LNCAP (cell line): ENCODE results near the gene PRR5L.

Experiments used
- TF ChIP-seq, protein P1 (sequence below): fragments of 450-650 bp; IDR thresholded peaks from 2 replicates; pipeline ENCODE4 v1.5.1; 2017; ENCODE audit warnings: mild to moderate bottlenecking

Gene PRR5L

DNA sequence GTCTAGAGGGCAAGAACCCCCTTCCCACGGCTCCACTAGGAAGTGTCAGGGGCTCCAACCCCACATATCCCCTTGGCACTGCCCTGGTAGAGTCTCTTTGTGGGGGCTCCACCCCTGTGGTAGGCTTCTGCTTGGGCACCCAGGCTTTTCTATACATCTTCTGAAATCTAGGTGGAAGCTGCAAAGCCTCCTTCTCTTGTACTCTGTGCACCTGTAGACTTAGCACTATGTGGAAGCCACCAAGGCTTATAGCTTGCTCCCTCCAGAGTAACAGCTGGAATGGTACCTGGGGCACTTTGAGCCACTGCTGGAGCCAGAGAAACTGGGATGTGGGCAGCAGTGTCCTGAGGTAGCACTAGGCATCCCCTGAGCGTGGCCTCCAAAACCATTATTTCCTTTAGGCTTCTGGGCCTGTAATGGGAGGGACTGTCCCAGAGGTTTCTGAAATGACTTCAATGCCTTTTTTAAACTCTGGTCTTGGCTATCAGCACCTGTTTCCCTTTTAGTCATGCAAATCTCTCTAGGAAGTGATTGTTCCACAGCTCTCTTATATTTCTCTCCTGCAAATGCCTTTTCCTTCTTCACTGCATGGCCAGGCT is 145.6 kb downstream of the PRR5L start:
- TF ChIP-seq, protein P1, sequence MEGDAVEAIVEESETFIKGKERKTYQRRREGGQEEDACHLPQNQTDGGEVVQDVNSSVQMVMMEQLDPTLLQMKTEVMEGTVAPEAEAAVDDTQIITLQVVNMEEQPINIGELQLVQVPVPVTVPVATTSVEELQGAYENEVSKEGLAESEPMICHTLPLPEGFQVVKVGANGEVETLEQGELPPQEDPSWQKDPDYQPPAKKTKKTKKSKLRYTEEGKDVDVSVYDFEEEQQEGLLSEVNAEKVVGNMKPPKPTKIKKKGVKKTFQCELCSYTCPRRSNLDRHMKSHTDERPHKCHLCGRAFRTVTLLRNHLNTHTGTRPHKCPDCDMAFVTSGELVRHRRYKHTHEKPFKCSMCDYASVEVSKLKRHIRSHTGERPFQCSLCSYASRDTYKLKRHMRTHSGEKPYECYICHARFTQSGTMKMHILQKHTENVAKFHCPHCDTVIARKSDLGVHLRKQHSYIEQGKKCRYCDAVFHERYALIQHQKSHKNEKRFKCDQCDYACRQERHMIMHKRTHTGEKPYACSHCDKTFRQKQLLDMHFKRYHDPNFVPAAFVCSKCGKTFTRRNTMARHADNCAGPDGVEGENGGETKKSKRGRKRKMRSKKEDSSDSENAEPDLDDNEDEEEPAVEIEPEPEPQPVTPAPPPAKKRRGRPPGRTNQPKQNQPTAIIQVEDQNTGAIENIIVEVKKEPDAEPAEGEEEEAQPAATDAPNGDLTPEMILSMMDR, result no peak

DNA sequence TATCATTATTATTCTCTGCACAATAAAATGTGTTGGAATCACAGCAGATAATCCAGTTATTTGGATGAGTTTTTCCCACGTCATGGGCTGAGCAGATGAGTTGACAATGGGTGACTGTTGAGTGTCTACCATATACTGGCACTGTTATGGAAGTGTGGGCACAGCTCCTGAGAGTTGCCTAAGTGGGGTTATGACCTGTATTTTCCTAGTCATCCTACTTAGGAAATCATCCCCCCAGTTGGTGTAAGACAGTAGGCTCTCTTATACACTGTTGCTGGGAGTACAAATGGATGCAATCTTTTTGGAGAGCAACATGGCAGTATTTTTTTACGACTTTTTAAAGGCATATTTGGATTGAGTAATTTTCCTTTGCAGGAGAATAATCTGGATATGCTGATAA is 147.6 kb downstream of the PRR5L start:
- TF ChIP-seq, protein P1, result no peak

DNA sequence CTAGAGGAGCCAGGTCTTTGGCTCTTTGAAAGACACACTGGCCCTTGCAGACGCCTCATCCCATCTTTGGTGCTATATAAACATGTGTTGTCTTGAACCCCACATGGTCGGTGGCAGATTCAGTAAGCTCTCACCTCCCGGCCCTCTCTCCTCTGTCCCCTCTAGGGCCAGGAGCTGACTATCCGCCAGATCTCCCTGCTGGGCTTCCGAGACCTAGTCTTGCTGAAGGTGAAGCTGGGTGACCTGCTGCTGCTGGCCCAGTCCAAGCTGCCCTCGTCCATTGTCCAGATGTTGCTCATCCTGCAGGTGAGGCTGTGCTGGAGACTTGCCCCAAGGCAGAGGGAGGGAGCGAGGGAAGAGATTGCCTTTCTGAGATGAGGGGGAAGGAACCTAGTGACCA is 150.0 kb downstream of the PRR5L start:
- TF ChIP-seq, protein P1, result no peak

DNA sequence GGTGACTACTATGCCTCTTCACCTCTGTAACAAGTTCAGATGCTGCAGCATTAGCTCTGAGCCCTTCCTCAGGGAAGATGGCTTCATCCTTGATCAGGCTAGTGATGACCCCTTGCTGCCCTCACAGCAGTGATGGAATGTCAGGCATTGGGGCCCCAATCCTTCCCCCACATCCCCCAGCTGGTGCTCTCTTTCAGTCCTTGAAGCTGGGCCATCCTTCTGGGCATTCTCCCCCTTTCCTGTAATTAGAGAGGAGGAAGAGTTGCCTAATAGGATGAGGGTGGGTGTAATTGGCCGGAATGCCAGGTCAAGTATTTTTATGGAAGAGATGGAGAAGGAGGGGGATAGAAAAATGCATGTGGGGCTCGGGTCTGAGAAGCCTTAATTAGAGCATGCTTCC is 151.4 kb downstream of the PRR5L start:
- TF ChIP-seq, protein P1, result no peak

DNA sequence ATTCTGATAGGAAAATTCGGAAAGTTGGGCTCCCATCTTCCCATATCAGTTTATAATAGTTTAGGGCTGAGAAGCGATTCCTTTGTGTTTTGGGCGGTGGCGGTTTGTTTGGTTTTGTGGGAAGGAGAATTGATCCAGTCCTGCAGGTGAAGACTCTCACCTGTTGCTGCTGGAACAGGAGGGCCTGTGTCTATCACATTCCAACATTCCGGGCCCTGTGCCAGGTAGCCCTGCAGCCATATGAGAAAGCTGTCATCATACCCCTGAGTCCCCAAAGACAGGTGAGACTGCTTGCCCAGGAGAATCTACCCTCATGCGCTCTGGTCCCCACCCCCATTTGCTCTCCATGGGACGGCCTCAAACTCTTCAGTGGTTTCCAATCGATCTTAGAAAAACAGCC is 151.9 kb downstream of the PRR5L start:
- TF ChIP-seq, protein P1, result no peak

DNA sequence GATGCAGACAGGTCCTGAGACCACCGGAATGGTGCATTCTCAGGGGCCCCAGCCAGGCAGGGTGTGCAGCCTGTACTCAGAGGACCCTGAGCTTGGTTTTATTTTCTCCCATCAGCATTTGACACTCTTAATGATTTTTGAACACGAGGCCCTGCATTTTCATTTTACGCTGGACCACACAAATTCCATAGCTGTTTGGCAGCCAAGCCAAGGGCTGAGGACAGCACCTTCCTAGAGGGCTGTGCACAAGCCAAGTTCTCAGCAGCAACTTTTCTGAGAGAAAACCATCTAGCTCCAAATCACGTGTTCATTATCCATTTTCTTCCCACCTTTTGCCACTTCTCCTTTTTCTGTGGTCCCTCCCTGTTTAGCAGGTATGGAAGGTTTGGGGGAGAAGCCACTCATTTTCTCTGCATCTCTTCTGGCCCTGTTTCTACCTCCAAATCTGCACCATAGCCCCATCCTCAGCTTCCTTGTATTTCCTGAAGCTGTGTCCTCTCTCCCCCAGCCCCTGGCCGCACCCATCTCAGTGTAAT is 153.5 kb downstream of the PRR5L start:
- TF ChIP-seq, protein P1, result no peak

DNA sequence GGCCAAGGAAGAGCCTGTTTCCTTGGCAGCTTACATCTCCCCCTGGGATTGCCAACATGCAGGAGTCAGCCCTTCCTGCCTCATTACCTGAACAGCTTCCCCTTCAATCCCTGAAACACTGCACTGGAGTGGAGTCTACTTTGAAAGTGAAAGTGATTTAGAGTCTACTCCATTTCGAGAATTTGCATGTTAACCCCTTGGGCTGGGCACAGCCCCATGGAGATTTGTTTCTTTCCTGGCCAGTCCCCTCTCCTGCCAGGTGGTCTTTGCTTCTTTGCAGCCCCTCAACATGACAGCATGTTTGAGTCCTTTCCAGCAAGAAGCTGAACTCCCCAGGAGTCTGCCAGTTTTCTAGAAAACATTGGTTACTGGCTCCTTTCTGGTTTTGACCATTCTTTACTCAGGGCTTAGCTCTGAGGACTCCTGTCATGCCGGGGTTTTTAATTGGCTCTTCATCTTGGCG is 154.1 kb downstream of the PRR5L start:
- TF ChIP-seq, protein P1, result no peak

DNA sequence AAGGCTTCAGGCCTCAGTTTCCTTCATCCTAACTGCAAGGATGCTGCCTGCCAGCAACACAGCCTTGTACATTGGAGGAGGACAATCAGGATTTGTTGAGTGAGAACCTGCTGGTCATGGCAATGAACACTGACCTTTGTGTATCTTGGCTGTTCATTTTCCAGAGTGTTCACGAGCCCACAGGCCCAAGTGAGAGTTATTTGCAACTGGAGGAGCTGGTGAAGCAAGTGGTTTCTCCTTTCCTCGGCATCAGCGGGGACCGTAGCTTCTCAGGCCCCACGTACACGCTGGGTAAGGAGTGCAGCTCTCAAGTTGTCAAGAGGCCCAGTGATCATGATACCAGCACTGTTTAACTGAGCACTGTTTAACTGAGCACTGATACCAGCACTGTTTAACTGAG is 155.0 kb downstream of the PRR5L start:
- TF ChIP-seq, protein P1, result no peak
